GM12891 (cell line): ENCODE data around the gene ATP13A3.

Source experiments
- DNase-seq: peaks from one replicate; pipeline ENCODE4 v3.0.0; 2011; ENCODE audit warnings: low spot score; ENCODE audit not compliant: insufficient read length
- FAIRE-seq: peaks from 2 replicates; lab custom pipeline; 2011; peaks lifted over from hg19 to GRCh38; lab: Jason Lieb, UNC
- PAX5 ChIP-seq: IDR thresholded peaks from 2 replicates; pipeline ENCODE4 v1.6.1; 2011; ENCODE audit warnings: low read length, moderate library complexity, mild to moderate bottlenecking; ENCODE audit not compliant: insufficient read depth, severe bottlenecking
- POLR2A ChIP-seq: IDR thresholded peaks from 2 replicates; pipeline ENCODE4 v1.6.1; 2011; ENCODE audit warnings: low read depth, low read length, control low read depth
- POLR2AphosphoS5 ChIP-seq: IDR thresholded peaks from 2 replicates; pipeline ENCODE4 v1.6.1; 2011; ENCODE audit warnings: low read depth, low read length, control low read depth
- POU2F2 ChIP-seq: IDR thresholded peaks from 2 replicates; pipeline ENCODE4 v1.6.1; 2011; ENCODE audit warnings: low read depth, mild to moderate bottlenecking, control low read depth, low read length, moderate library complexity
- SPI1 ChIP-seq: IDR thresholded peaks from 2 replicates; pipeline ENCODE4 v1.6.1; 2011; ENCODE audit warnings: low read depth, low read length, control low read depth
- TAF1 ChIP-seq: IDR thresholded peaks from 2 replicates; pipeline ENCODE4 v1.6.1; 2011; ENCODE audit warnings: low read depth, low read length, control low read depth

ATP13A3 gene

GRCh38 chr3:194386648-194387047, 100.2 kb downstream of the ATP13A3 start:
- FAIRE-seq: no peak
- TF ChIP-seq POLR2A (no peak), POU2F2 (no peak), SPI1 (no peak), PAX5 (no peak), TAF1 (no peak), POLR2AphosphoS5 (no peak)
- no peak for DNase-seq

- DNase-seq (no peak), FAIRE-seq (no peak)
- TF ChIP-seq POU2F2 (no peak), PAX5 (no peak), POLR2A (no peak), POLR2AphosphoS5 (no peak), TAF1 (no peak), SPI1 (no peak)
These were observed 100.7 kb downstream of the ATP13A3 start for GRCh38 chr3:194386066-194386465.

GRCh38 chr3:194384569-194385001, 102.2 kb downstream of the ATP13A3 start:
- TF ChIP-seq POU2F2 (no peak), SPI1 (no peak), PAX5 (no peak), POLR2A (no peak), TAF1 (no peak), POLR2AphosphoS5 (no peak)
- DNase-seq: no peak
- FAIRE-seq: no peak

DNA sequence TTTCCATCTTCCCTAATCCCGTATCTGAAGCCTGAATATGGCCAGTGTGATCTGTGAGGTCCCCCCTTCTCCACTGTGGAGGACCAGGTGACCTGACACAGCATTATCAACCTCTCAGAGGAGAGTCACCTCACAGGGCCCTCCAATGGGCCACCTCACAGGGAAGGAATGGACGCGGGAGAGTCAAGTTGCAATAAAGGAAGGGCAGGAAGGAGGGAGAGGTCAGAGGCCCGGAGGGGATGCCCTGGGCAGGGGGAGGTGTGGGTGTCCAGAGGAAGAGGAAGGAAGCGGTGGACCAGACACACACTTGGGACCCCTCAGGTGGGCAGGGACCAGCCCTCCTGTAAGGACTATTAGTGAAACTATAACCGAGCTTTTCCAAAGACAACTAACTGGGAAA, 102.6 kb downstream of the ATP13A3 start:
- DNase-seq (no peak), FAIRE-seq (no peak)
- TF ChIP-seq POLR2AphosphoS5 (no peak), PAX5 (no peak), POLR2A (no peak), TAF1 (no peak), SPI1 (no peak), POU2F2 (no peak)

DNA sequence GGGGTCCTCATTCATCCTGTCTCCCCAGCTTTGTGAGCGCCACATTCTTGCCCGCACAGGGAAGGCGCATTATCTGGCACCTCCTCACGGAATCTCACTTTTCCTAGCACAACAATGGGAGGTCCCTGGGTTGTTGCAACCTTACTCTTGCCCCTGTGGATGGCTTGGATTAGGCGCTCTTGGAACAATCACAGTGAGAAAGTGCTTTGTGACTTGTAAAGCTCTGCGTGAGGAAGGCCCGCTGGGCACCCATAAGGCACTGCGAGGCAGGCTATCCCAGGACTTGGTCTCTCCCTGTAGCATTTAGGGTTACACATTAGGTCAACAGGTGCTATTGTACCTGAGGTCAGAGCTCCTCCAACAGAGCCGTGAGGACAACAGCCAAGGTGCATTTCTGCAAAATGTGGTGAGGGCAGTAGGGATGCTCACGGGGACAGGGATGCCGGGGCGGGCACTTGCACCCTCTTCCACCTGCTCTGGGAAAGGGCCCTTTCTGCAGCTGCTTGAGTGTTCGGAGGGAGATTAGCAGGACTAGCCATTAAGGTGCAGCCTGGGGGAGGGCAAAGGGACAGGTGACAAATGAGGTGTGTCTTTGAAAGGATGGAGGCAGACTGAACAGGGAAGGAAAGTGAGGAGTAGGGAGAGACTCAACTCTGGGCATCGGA, 103.4 kb downstream of the ATP13A3 start:
- no peak for DNase-seq
- TF ChIP-seq SPI1 (no peak), POU2F2 (no peak), TAF1 (no peak), PAX5 (no peak), POLR2AphosphoS5 (no peak), POLR2A (no peak)
- FAIRE-seq: no peak

- TF ChIP-seq SPI1 (no peak), POU2F2 (no peak), TAF1 (no peak), POLR2AphosphoS5 (no peak), PAX5 (no peak), POLR2A (no peak)
- FAIRE-seq (no peak), DNase-seq (no peak)
These were observed 103.9 kb downstream of the ATP13A3 start for GRCh38 chr3:194382892-194383223.

GRCh38 chr3:194382196-194382891, 104.5 kb downstream of the ATP13A3 start:
- DNase-seq (no peak), FAIRE-seq (no peak)

DNA sequence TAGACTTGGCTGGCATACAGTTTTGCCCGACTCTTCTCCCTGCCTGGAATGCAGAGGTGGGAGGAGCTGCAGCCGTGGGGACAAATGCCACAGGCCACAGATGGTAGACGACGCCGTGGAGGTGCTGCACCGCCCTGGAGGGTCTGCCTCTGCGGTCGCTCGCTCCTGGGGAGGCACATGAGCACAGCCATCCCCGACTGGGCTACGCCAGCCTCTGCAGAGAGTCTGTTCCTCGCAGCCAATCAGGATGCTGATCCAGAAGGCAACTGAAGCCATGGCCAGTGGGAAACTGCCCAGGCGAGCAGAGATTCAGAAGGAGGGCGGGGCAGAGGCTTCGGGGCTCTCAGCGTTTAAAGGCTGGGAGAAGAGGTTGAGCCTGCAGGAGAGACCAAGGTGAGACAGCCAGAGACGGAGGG, 105.3 kb downstream of the ATP13A3 start:
- FAIRE-seq (no peak), DNase-seq (no peak)
- TF ChIP-seq TAF1 (no peak), POU2F2 (no peak), SPI1 (no peak), POLR2AphosphoS5 (no peak), POLR2A (no peak), PAX5 (no peak)

More at GRCh38 chr3:194382196-194382891, 104.5 kb downstream of the ATP13A3 start:
- no peak for TF ChIP-seq POLR2A
- no peak for TF ChIP-seq POU2F2
- no peak for TF ChIP-seq TAF1
- TF ChIP-seq SPI1: no peak
- TF ChIP-seq POLR2AphosphoS5: no peak
- no peak for TF ChIP-seq PAX5

- no peak for DNase-seq
These were observed 106.5 kb downstream of the ATP13A3 start for GRCh38 chr3:194380326-194380725.

DNA sequence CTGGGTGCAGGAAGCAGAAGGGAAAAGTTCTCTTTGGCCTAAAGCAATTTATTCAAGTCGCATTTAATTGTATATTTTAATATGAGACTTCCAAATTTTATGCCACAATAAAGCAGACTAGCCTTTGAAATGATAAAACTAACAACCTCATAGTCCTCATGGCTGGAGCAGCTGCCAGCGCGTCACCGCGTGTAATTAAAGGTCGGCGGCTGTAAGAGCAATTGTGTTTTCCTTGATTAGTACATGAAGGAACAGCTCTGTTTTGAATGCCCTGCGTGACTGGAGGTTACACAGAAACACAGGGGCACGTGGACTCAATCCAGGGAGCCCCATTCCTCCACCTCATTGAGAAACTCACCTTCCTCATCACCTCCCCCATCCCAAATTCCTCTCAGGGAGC, 107.2 kb downstream of the ATP13A3 start:
- FAIRE-seq (no peak), DNase-seq (no peak)
- no peak for TF ChIP-seq PAX5
- no peak for TF ChIP-seq TAF1
- TF ChIP-seq POLR2A: no peak
- TF ChIP-seq POU2F2: no peak

More at GRCh38 chr3:194380326-194380725, 106.5 kb downstream of the ATP13A3 start:
- no peak for FAIRE-seq
- TF ChIP-seq PAX5: no peak
- TF ChIP-seq POU2F2: no peak
- no peak for TF ChIP-seq POLR2A
- no peak for TF ChIP-seq POLR2AphosphoS5
